GM12891 (cell line): Measurements from ENCODE around the gene DIP2C.

Source experiments
- POLR2A ChIP-seq: IDR thresholded peaks from 2 replicates; pipeline ENCODE4 v1.6.1; 2011; ENCODE audit warnings: low read depth, low read length, control low read depth
- POLR2AphosphoS5 ChIP-seq: IDR thresholded peaks from 2 replicates; pipeline ENCODE4 v1.6.1; 2011; ENCODE audit warnings: low read depth, low read length, control low read depth
- TAF1 ChIP-seq: IDR thresholded peaks from 2 replicates; pipeline ENCODE4 v1.6.1; 2011; ENCODE audit warnings: low read depth, low read length, control low read depth

DNA sequence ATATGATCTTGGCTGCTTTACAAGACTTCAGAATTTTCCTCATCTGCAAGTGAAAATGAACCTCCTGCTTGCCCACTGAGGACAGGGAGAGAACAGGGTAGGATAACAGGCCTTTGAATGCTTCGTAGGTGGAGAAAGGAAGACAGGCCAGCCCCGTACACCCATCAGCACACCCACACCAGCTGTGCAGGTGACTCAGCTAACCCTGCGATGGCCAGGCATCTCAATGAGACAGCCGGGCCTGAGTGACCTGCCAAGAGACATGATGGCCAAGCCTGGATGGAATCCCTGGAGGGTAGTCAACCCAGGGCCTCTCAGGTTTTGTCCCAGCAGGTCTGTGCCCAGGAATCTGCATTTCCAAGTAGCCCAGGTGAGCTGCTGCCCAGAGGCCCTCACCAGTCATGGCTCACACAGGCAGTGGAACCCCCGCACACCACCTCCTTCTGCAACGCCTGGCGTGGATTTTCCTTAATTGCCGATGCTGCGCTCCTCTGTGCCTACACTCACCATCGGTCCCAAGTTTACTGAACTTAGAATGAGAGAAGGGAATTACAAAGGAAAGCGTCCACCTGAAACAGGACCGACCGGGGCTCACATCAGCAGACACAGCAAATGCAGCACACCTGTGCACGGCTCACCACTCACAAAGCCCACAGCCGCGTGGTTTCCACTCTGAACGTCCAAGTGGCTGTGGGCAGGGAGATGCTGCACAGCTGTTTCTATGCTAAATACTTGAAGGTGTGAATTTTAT lies 163.7 kb downstream of the DIP2C start:
- TF ChIP-seq POLR2A (no peak), POLR2AphosphoS5 (no peak), TAF1 (no peak)
